Tibial artery (tissue), 4 donors: Measurements from ENCODE around the gene FBXO44.

Source experiments
- DNase-seq, 2 donors: peaks; one replicate each; pipeline ENCODE4 v3.0.0-alpha.2; 2019
- H3K27ac ChIP-seq, 2 donors: fragments of 200-600 bp; sonication (generic) in 1 of 2; 1 replicate in 1 of 2; 2 replicates in 1 of 2; pipeline ENCODE4 v1.5.1; 2018 to 2019; ENCODE audit warnings: mild to moderate bottlenecking in 1 of 2
- H3K27me3 ChIP-seq, 2 donors: fragments of 200-600 bp; sonication (generic) in 1 of 2; one replicate each; pipeline versions ENCODE4 v1.5.1 to v1.6.0; 2016 to 2019
- H3K36me3 ChIP-seq, 3 donors: fragments of 200-600 bp; sonication (generic) in 2 of 3; one replicate each; pipeline ENCODE4 v1.5.1; 2016 to 2019; ENCODE audit warnings: mild to moderate bottlenecking in 2 of 3
- H3K4me1 ChIP-seq, 4 donors: fragments of 200-600 bp; sonication (generic) in 2 of 4; 1 replicate in 3 of 4; 2 replicates in 1 of 4; pipeline ENCODE4 v1.5.1; 2016 to 2019
- H3K4me3 ChIP-seq, 2 donors: fragments of 200-600 bp; sonication (generic) in 1 of 2; 1 replicate in 1 of 2; 2 replicates in 1 of 2; pipeline ENCODE4 v1.5.1; 2018 to 2019; ENCODE audit warnings: mild to moderate bottlenecking in 2 of 2
- H3K9me3 ChIP-seq, 3 donors: fragments of 200-600 bp; sonication (generic) in 1 of 3; one replicate each; pipeline ENCODE4 v1.5.1; 2016 to 2019
- CTCF ChIP-seq, 2 experiments: fragments of 200-600 bp in 1 of 2; fragments of 450-650 bp in 1 of 2; IDR thresholded peaks; one replicate each; pipeline ENCODE4 v1.5.1; 2017 to 2019; ENCODE audit warnings: antibody characterized with exemption in 2 of 2, mild to moderate bottlenecking in 1 of 2, moderate library complexity in 1 of 2
- intact Hi-C: fragments of 100-400 bp; cut with DNase I; formaldehyde crosslinking; loops from one replicate; pipeline ENCODE4 v1.15.0; 2023; ENCODE audit warnings: low total_unique reads

The FBXO44 gene

GRCh38 chr1:11707621-11708276, 53.1 kb downstream of the FBXO44 start:
- Histone ChIP-seq H3K4me3 (no peak overlapping the region), H3K27me3 (peaks cover 0 to 82% of the 10 kb centered on the region in 2 donors), H3K4me1 (peaks cover 0 to 10% (median 4%) of the 10 kb centered on the region in 4 donors), H3K9me3 (no peaks in the 10 kb centered on the region), H3K36me3 (no peaks in the 10 kb centered on the region), H3K27ac (no peak overlapping the region)
- DNase-seq = peak in 1 of 2 donors; percentile 29
- intact Hi-C loops = no loop called here
- no peak for TF ChIP-seq CTCF (IDR thresholded peaks at IDR 0.05)

GRCh38 chr1:11708554-11709350, 54.1 kb downstream of the FBXO44 start:
- DNase-seq = no peak
- TF ChIP-seq CTCF (IDR thresholded peaks at IDR 0.05) = no peak
- intact Hi-C loops = no loop called here
- H3K4me3 ChIP-seq = no peak overlapping the region
- H3K9me3 ChIP-seq = no peaks in the 10 kb centered on the region
- H3K4me1 ChIP-seq = peaks cover 0 to 10% (median 4%) of the 10 kb centered on the region in 4 donors
- peaks cover 0 to 78% of the 10 kb centered on the region in 2 donors for H3K27me3 ChIP-seq
- no peak overlapping the region for H3K27ac ChIP-seq
- H3K36me3 ChIP-seq = no peaks in the 10 kb centered on the region

GRCh38 chr1:11711490-11711889, 56.8 kb downstream of the FBXO44 start:
- H3K4me1 ChIP-seq = peaks cover 0 to 10% (median 4%) of the 10 kb centered on the region in 4 donors
- no peaks in the 10 kb centered on the region for H3K9me3 ChIP-seq
- no peak overlapping the region for H3K27ac ChIP-seq
- no peak for DNase-seq
- TF ChIP-seq CTCF (IDR thresholded peaks at IDR 0.05) = no peak
- intact Hi-C loops = no loop called here
- peaks cover 0 to 80% of the 10 kb centered on the region in 2 donors for H3K27me3 ChIP-seq
- no peaks in the 10 kb centered on the region for H3K36me3 ChIP-seq
- H3K4me3 ChIP-seq = no peak overlapping the region

- Histone ChIP-seq H3K4me3 (no peak overlapping the region), H3K9me3 (no peaks in the 10 kb centered on the region), H3K27ac (no peak overlapping the region), H3K4me1 (peaks cover 0 to 10% (median 4%) of the 10 kb centered on the region in 4 donors), H3K27me3 (peaks cover 0 to 75% of the 10 kb centered on the region in 2 donors), H3K36me3 (no peaks in the 10 kb centered on the region)
- TF ChIP-seq CTCF (IDR thresholded peaks at IDR 0.05) = no peak
- intact Hi-C loops = no loop called here
- no peak for DNase-seq
Measured at GRCh38 chr1:11712285-11712684, 57.6 kb downstream of the FBXO44 start.
